NCI-H524 treated with DMSO at 0.1 percent for 48 hours (cell line): ENCODE measurements around the gene EXOC6B.

Experiments
- DNase-seq: peaks from one replicate; lab custom pipeline; 2025; lab: John Stamatoyannopoulos, UW

The EXOC6B gene

DNA sequence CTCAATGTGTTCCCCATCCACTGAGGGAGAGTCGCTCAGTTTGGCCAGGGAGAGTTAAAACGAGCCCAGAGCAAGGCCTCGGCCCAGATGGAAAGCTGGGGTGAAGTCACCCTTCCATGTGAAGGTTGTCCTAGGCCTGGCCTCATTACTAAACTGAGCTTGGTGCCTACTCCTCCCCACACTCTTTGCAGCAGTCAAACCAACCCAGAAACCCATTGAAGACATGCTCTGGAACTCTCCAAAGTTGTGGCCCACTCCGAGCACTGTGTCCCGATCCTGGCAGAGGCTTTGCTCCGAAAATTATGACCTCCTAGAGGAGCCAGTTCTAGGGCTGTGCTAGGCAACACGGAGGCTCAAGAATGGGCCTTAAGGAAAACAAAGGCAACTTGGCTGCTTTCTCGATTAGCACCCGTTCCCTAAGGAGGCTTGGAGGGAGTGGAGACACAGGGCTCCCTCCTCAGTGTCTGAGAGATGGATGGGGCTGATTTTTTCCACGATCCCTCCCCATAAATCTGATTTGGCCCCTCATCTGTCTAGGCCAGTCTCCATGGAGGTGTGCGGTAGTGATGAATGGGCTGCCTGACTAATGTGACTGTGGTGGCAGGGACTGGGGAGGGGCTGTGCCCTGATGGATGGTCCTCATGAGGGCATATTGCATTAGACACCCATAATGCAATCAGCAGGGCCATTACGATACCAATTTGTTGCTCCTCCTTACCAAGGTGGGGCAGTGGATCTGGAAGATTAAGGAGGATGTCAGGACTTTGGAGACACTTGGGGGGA lies 666.4 kb downstream of the EXOC6B start:
- DNase-seq = no peak

- no peak for DNase-seq
These were observed 667.7 kb downstream of the EXOC6B start for GRCh38 chr2:72157871-72158771.

DNA sequence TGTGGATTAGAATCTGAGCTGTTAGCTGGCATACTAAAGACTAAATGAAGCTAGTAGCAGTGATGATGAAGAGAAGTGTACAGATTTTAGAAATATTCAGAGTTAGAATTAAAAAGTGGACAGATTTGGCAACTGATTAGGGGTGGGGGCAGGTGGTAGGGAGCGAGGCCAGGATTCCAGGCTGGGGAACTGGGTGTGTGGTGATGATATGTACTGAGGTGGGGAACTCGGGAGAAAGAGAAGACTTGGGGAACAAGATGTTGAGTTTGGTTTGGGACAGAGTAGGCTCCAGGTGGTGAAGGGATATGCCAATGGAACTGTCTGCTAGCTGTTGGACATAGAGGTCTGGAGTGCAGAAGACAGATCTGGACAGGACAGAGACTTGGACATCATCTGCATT lies 669.0 kb downstream of the EXOC6B start:
- no peak for DNase-seq

GRCh38 chr2:72155737-72156136 lies 670.1 kb downstream of the EXOC6B start:
- no peak for DNase-seq

DNA sequence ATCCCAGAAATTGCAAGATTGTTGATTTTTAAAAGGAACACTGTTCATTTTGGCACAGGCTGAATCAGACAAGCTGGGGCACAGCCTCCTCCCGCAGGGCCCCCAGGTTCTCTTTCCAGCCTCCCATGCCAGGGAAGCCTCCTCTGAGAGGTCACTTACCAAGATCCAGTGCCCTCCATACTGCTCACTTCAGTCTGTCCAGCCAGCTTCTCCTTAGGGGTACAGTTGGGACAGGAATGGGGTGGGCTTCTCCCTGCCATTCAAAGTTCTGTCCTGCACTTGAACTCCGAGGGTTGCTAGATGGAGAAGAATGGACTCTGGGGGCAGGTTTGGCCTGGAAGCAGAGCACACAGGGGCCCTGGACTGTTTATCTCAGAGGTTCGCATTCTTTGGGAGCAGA lies 670.7 kb downstream of the EXOC6B start:
- DNase-seq = no peak

DNA sequence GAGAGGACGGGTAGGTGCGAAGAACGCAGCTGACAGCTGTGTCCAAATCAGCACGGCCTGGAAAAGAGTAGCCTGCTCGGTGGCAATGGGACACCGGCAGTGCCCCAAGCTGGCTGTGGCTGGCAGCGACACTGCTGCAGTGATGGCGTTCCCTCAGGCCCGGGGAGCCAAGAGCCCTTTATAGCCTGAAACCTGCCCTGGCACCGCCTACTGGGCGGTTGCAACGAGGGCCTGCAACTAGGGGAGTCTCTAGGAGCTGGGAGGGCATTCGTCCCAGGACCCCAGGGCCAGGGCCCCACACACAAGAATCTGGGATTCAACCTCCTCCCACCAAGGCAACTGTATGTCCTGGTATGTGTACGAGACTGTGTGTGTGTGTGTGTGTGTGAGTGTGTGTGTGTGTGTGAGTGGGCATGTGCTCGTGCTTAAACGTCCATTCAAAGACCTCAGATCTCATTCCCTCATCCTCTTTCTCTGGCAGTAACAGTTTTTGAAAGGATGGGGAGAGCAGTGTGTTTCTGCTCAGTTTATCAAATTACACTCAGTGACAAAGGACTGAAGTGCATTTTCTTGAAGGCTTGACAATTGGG lies 671.4 kb downstream of the EXOC6B start:
- DNase-seq = no peak

DNA sequence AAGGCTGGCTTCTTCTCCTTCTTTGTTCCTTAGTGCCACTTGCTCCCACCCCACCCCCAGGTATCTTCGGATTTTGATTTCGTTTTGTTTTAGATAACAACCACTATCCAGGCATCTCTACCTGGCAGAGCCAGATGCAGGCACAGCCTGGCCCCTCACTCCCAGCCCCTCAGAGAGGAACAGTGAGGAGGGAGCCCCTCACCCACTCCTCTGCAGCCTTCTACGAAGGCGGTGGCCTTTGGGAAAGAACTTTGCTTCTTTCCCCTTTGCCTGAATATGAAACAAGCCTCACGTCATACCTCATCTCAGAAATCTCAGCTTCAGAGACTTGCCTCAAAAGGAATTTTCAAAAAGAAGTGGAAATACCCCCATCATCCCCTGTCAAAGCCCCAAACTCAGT lies 671.9 kb downstream of the EXOC6B start:
- DNase-seq = no peak

- no peak for DNase-seq
These were observed 672.6 kb downstream of the EXOC6B start for GRCh38 chr2:72153026-72153791.

DNA sequence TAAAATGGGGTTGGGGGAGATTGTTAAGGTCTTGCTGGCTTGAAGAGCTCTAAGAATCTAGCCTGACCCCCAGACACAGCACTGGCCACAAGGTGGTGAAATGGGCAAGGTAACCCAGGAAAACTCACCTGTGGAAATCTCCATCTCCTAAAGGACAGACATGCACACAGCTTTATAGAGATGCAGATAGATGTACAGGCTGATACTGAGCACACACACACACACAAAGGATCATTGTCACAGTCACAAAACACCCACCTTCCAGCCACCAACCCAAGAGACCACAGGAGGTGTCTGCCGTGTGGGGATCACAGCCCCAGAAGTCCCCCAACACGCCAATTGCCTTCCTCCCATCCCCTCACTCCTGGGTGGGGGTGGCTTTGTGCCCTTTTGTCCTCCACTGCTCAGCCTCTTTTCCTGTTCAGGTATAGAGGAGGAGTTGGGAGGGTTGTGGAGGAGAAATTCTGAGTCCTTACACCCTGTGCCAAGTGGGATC lies 674.9 kb downstream of the EXOC6B start:
- DNase-seq = no peak

- DNase-seq = peak; percentile 18
These were observed 675.5 kb downstream of the EXOC6B start for GRCh38 chr2:72150157-72150860.

DNA sequence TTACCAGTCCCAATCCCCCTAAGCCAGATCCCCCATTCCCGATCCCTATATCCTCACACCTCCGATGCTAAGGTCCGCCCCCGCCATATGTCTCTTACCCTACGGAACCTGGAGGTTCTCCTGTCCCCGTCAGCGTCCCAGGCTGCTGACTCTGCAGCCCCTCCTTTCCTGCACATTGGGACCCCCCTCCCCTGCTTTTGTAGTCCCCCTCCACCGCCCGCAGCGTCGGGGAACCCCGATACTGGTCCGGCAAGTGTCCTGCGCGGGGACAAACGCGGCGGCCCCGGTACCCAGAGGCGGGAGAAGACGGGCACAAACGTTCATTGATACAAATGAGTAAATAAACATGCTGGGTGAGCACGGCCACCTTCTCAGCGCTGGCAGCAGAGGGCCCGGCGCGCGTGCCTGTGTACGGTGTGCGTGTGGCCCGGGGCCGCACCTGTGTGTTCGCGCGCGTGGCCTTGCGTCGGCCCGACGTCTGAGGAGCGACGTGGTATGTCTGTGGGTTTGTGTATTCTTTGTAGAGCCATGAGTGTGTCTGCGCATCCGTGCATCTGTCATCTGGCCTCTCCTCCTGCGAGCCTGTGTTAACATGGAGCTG lies 676.2 kb downstream of the EXOC6B start:
- DNase-seq = no peak

GRCh38 chr2:72148837-72149555 lies 676.8 kb downstream of the EXOC6B start:
- DNase-seq = no peak

DNA sequence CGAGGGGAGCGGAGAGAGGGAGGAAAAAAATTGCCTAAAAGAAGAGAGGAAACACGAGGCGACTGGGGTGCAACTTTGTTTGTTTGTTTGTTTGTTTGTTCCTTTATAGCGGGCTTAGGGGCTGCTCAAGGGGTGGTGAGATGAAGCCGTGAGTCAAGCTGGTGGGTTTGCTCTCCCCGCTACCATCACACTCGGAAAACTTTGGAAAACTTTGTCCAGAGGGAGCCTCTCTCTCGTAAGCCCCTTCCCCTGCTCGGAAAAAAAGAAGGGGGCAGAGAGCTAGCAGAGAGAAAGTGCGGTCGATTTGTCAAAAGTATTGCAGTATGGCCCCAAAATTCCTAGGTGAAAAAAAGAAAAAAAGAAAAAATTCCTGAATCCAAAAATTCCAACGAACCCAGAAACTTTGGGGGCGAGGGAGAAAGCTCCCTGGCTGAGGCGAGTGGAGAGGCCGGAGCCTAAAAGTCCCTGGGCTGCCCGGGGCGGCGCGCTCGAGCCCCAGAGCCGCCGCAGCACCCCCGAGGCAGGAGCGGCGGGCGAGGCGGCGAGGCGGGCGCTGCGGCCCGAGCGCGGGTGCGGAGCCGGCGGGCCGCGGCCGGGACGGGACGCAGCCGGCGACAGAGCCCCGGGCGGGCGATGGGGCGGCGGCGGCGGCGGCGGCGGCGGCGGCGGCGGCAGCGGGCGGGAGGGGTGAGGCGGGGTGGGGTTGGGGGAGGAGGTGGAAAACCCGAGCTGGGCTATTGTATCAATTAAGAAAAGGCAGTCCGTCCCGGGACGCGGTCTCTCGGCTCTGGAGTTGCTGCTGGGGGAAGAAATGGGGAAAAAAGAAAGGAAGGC lies 677.6 kb downstream of the EXOC6B start:
- DNase-seq = no peak

GRCh38 chr2:72147303-72147971 lies 678.4 kb downstream of the EXOC6B start, which contains the start of gene CYP26B1:
Gene CYP26B1 (minus strand): TSS chr2:72147862. CDS start chr2:72147834, 28 bp downstream.
- DNase-seq = no peak

DNA sequence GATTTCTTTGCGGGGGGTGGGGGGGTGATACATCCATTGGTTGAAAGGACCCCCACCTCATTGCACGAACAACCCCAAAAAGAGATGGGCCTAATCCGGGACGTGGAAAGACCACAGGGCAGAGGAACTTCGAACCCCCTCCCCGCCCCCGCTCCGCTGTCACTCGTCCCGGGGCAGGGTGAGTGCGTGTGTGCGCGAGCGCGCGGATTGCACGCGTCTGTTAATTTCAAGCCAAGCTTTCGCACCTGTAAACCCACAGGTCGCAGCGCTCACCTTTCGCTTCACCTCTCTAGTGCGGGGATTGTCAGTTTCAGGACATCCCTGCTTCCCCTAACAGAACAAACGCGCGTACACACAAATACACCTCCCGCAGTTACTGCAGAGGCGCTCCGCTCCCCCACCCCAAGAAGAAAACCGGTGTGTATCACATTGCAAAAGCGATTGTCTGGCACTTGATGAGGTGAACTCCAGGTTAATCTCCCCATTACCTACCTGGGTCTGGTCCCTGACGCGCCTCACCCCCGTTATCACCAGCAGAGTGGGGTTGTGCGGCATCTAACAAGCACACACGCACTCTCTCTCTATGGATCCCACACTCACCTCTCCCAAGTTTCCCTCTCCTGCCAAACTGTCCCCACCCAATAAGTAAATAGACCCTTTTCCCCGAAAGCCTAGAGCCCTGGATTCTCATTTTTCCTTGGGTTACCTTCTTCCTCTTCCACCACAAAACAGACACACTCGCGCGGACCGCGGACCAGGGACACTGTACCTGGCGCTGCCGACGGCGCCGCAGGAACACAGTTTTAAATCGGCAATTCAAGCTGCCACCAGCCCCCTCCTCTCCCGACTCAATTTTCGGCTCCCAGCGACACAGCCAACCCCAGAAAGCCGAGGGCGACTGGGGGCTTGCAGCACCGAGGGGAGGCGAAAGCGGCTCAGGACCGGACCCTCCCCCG lies 679.2 kb downstream of the EXOC6B start:
- DNase-seq = no peak

- DNase-seq = no peak
These were observed 680.0 kb downstream of the EXOC6B start for GRCh38 chr2:72145658-72146329.

DNA sequence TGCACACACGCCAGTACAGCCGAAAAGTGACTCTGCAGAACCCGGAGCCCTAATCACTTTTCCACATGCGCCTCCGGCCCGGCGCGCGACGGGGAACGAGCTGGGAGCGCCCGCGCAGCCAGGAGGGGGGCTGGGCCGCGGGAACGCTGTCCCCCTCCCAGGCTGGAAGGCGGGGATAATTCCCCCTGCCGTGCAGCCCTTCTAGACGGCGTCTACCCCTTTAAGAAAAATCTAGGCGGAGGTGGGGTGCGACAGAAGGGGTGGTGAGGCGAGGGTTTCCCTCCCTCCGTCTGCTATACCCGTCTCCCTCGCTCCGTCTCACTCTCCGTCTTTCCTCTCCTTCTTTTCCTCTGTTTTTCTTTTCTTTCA lies 680.6 kb downstream of the EXOC6B start:
- DNase-seq = no peak
